ENCODE measurements around the gene ATAD3A. TPM values are rescaled to one million over a fixed set of nuclear protein-coding genes. Genes with fewer than 3 reads are reported as not detected.
A peak's percentile ranks its signal among the peaks of the same experiment; 100 is the strongest.

ATAD3A gene
- total and polyA plus RNA-seq, 12 donors, result 7.8 to 46.3 (median 28.7) TPM

DNA sequence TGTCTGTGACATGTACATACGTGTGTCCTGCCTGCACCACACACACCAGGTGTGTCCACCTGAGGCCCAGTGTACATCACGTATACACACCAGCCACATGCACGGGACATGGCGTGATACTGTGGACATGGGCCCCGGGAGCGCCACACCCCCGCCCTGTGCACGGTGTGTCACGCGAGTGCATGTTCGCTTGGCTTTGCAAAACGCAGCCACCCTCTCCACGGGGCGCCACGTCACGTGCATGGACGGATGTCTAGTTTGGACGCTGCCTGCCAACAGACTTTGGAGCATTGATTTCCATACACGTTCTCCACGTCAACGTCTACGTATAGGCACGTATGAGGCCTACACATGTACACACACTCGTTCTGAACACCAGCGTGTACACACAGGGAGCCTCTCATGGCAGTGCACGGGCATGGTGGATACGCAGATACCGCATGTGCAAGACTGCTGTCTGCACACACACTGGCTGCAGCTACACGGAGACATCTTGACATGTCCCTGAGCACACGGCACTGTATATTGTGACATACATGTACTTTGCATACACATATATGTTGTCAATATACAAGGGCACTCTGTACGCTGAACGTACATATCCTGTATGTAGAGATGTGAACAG, 25.8 kb downstream of the ATAD3A start:
- Histone ChIP-seq H3K4me3 (no peak overlapping the region), H3K27ac (no peak overlapping the region), H3K36me3 (replicated peaks in 1 of 2) (peaks cover 0 to 3% of the 10 kb centered on the region in 2 donors), H3K4me1 (replicated peaks in 1 of 2) (peaks cover 11 to 15% of the 10 kb centered on the region in 2 donors), H3K27me3 (no peaks in the 10 kb centered on the region), H3K9me3 (replicated peaks in 1 of 3) (no peaks in the 10 kb centered on the region)
- WGBS, 4 donors, result 93 to 97% (median 95%) methylated on average over 32 of the region's 32 CpGs
- TF ChIP-seq, protein P1, sequence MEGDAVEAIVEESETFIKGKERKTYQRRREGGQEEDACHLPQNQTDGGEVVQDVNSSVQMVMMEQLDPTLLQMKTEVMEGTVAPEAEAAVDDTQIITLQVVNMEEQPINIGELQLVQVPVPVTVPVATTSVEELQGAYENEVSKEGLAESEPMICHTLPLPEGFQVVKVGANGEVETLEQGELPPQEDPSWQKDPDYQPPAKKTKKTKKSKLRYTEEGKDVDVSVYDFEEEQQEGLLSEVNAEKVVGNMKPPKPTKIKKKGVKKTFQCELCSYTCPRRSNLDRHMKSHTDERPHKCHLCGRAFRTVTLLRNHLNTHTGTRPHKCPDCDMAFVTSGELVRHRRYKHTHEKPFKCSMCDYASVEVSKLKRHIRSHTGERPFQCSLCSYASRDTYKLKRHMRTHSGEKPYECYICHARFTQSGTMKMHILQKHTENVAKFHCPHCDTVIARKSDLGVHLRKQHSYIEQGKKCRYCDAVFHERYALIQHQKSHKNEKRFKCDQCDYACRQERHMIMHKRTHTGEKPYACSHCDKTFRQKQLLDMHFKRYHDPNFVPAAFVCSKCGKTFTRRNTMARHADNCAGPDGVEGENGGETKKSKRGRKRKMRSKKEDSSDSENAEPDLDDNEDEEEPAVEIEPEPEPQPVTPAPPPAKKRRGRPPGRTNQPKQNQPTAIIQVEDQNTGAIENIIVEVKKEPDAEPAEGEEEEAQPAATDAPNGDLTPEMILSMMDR (IDR thresholded peaks at IDR 0.05), result no peak
- TF ChIP-seq POLR2A (IDR thresholded peaks at IDR 0.05), result no peak
- intact Hi-C loops (cut with DNase I), result no loop called here
- no peak for DNase-seq

DNA sequence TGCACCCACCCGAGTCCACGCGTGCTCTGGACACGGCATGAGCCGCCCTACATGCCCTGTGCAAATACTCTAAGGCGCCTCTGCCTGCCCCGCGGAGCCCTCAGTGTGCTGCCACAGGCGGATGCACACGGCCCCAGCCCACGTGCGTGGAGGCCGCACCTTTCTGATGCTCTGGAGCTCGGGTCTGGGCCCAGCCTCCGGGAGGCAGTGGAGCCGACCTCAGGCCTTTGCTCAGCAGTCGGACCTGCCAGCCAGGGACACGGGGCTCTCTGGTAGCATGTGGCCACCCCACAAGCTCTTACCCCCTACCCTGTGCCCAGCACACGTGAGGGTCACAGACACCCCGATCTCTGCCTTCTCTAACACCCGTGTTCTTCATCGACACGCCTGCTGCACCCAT, 26.4 kb downstream of the ATAD3A start:
- Histone ChIP-seq H3K9me3 (replicated peaks in 1 of 3) (no peaks in the 10 kb centered on the region), H3K4me1 (replicated peaks in 1 of 2) (peaks cover 16 to 20% of the 10 kb centered on the region in 2 donors), H3K36me3 (replicated peaks in 1 of 2) (peaks cover 0 to 3% of the 10 kb centered on the region in 2 donors), H3K4me3 (no peak overlapping the region), H3K27me3 (no peaks in the 10 kb centered on the region), H3K27ac (no peak overlapping the region)
- TF ChIP-seq, protein P1 (IDR thresholded peaks at IDR 0.05), result no peak
- no peak for TF ChIP-seq POLR2A (IDR thresholded peaks at IDR 0.05)
- intact Hi-C loops (cut with DNase I), result no loop called here
- no peak for DNase-seq
- 89 to 98% (median 92%) methylated on average over 11 to 23 of the region's 23 CpGs for WGBS, 4 donors

GRCh38 chr1:1538989-1539309, 27.0 kb downstream of the ATAD3A start:
- Histone ChIP-seq H3K4me3 (peak overlapping the region in 1 of 4 donors; percentile 87), H3K36me3 (replicated peaks in 1 of 2) (peaks cover 0 to 3% of the 10 kb centered on the region in 2 donors), H3K27ac (peak overlapping the region in 1 of 5 donors; percentile 61), H3K4me1 (replicated peaks in 1 of 2) (peaks cover 19 to 23% of the 10 kb centered on the region in 2 donors), H3K9me3 (replicated peaks in 1 of 3) (no peaks in the 10 kb centered on the region), H3K27me3 (no peaks in the 10 kb centered on the region)
- intact Hi-C loops (cut with DNase I), result no loop called here
- TF ChIP-seq, protein P1 (IDR thresholded peaks at IDR 0.05), result no peak
- TF ChIP-seq POLR2A (IDR thresholded peaks at IDR 0.05), result no peak
- no peak for DNase-seq
- 73 to 91% (median 77%) methylated on average over 12 to 18 of the region's 18 CpGs for WGBS, 4 donors

DNA sequence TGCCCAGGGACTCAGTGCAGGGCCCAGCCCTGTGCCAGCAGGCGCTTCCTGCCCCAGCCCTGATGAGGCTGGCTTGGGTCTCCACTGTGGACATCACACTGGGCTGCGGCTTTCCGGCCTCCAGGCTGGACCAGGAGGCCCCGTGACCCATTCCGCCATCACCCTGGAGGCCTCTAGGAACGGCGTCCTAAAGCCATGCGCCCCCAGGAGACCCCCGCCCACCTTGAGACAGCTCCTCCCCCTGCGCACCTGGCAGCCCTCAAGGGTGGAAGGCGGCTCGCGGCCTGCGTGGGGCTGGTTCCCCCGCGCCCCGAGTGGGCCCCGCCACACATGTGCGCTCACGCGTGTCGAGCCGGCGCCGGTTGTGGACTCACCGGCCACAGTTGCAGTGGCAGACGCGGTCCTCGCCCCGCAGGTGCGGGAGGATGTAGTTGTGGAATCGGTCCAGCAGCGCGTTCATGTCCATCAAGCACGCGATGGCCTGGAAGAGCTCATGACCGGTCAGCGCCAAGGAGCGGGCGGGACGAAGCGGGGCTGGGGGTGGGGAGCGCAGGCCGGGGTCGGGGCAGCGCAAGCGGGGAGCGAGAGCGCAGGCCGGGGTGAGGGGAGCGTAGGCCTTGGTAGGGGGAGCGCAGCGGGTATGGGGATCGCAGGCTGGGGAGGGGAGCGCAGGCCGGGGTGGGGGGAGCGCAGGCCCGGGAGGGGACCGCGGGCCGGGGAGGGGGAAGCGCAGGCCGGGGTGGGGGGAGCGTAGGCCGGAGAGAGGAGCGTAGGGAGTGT, 27.5 kb downstream of the ATAD3A start:
- Histone ChIP-seq H3K36me3 (replicated peaks in 1 of 2) (peaks cover 0 to 3% of the 10 kb centered on the region in 2 donors), H3K9me3 (replicated peaks in 1 of 3) (no peaks in the 10 kb centered on the region), H3K27me3 (no peaks in the 10 kb centered on the region), H3K27ac (peak overlapping the region in 2 of 5 donors; percentile 17 to 61), H3K4me1 (replicated peaks in 1 of 2) (peaks cover 19 to 23% of the 10 kb centered on the region in 2 donors), H3K4me3 (peak overlapping the region in 2 of 4 donors; percentile 18 to 87)
- intact Hi-C loops (cut with DNase I), result no loop called here
- WGBS, 4 donors, result 3 to 14% (median 9%) methylated on average over 5 to 64 of the region's 66 CpGs
- DNase-seq, result peak in 3 of 7 donors; percentile 46 to 56 (median 55)
- no peak for TF ChIP-seq POLR2A (IDR thresholded peaks at IDR 0.05)
- TF ChIP-seq, protein P1 (IDR thresholded peaks at IDR 0.05), result no peak
